NCI-H1048 (cell line): ENCODE data around the gene ALDOB.

Experiments used
- DNase-seq: peaks from one replicate; lab custom pipeline; 2025; lab: John Stamatoyannopoulos, UW

ALDOB gene

DNA sequence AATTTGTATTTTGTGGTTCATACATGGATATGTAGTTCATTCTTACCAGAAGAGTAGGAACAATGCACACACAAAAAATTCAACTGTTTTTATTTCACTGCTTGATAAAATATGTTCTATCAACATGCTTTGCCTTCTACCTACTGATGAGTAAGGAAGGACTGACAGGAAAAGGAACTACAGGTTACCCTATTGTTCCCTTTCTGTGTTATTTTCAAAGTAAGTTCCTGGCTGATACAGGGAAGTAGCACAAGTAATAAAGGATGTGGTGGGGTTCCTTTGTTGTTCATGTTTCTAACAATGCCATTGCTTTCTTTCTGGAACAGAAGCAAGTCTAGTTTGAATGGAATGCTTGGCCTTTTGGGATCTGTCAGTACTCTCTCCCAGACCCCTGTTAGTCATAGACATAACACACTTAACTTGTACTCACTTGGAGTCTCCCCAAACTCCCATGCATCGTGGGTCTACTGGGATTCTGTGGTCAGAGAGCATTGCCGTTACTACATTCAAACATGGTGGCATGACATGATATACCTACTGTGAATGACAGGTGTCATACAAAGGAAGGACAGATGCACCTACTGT lies 20.2 kb upstream of the ALDOB start:
- DNase-seq = no peak

DNA sequence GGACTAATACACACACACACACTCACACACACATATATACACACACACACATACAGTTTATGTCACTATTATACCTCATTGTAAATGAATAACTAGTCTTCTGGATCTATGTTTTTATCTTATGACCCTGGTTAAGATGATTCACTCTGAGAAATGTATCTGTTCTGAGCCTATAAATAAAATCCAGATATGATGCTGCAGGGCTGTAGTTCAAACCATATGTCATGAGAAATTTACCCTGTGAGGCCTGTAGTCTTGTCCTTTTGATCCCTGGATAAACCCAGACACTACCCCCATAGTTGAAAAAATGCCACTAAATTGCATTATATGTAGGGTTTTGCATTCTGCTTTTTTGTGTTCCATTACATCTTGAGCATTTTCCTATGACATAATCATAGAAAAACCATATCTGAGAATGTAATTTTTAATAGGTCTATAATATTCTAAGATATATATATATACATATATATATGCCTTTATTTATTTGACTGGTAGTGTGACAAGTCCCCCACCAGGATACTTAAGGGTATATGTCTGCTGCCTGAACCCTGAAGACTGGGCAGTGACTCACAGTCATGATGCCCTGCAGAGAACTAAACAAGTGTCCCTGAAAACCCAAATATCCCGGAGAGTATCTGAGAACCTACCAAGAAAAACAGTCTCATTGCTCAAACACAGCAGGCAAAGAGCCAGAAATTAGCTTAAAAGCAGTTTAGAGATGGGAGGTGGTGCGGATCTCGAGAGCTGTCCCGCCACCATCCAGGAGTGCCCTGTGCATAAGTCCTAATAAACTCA lies 18.4 kb upstream of the ALDOB start:
- no peak for DNase-seq

DNA sequence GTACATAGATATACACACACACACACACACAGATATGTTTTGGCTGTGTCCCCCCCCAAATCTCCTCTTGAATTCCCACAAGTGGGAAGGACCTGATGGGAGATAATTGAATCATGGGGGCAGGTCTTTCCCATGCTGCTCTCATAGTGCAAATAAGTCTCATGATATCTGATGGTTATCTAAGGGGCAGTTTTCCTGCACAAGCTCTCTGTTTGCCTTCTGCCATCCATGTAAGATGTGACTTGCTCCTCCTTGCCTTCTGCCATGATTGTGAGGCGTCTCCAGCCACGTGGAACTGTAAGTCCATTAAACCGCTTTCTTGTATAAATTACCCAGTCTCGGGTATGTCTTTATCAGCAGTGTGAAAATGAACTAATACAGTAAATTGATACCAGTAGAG lies 15.9 kb upstream of the ALDOB start:
- no peak for DNase-seq

DNA sequence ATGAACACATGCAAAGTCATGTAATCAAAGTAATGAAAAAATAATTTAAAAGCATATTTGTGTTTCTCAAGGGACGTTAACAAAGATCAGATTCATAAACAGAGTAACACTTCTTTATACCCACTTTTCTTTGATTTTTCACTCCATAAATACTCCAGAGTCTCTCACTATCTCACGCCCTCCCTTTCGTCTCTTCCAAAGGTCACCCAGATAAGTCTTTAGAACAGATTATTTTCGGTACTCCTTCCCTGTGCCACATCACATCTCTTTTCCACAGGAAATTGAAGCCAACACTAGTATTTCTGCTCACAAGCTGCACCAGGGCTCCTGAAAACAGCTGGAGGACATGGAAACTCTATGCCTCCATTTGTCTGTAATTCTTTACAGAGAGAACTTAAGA lies 15.4 kb upstream of the ALDOB start:
- no peak for DNase-seq

DNA sequence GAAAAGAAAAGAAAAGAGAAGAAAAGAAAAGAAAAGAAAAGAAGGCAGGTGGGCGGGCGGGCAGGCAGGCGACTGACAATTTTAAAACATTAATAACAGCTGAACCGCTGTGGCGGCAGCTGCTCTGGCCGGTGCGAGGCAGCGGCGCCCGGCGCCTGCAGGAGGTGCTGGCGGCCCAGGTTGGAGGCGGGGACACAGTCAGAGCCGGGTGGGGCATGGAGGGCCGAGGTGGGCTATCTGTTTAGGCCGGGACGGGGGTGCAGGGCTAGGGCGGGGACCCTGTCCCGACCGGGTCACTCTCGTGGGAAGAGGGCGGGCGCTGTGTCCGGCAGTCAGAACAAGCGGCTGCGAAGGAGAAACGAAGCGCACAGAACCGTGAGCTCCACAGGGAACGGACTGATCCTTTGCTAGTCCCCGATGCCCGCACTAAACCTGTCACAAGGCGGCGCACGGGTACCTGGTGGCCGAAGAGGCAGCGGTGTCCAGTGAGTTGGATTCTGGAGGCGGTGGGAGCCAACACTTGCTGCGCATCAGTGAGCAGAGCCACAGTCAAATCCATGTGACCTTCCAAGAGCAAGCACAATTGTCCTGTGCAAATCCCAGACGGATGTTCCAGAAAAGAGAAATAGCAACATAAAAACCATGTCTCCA lies 13.6 kb upstream of the ALDOB start:
- no peak for DNase-seq

DNA sequence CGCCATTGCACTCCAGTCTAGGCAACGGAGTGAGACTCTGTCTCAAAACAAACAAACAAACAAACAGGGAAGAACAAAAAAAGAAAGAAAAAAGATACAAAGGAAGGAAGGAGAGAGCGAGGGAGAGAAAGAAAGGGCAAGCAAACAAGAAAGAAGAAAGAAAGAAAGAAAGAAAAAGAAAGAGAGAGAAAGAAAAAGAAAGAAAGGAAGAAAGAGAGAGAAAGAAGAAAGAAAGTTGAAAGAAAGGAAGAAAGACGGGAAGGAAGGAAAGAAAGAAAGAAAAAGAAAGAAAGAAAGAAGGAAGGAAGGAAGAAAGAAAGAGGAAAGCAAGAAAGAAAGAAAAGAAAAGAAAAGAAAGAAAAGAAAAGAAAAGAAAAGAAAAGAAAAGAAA lies 13.1 kb upstream of the ALDOB start:
- no peak for DNase-seq

DNA sequence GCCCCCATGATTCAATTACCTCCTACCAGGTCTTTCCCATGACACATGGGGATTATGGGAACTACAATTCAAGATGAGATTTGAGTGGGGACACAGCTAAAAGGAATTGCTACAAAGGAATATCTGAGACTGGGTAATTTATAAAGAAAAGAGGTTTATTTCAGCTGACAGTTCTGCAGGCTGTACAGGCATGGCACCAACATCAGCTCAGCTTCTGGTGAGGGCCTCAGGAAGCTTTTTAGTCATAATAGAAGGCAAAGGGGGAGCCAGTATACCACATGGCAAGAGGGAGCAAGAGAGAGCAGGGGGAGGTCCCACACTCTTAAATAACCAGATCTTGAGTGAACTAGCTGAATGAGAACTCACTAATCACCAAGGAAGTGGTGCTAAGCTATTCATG lies 11.2 kb upstream of the ALDOB start:
- no peak for DNase-seq

DNA sequence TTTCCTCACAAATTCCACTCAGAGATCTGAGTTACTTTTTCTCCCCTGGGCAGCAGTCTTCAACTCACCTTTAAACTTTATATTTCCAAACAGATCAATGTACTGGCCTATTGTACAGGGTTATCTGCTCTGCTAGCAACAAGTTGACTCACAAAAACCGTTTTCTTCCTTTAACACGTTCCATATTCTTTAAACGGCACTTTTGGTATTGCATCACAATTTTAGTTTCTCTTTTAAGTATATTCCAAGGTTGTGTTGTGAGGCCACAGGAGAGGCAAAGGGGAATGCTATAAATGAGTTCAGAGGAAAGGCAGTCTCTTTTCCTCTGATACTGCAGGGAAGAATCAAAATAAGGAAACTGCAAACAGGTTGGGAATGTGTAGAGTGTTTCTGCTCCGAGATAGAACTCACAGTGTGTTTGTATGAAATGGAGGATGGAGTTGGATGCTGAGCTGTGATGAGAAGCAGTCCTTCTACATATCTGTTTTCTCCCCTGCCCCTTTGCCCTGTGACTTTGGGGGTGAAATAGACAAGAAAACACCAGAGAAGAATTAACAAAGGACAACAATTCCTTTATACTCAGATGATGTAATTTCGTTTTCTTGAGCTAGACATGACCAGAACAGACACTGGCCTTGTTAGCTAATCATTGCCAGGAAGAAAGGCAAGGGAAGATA lies 9.9 kb upstream of the ALDOB start:
- DNase-seq = no peak

DNA sequence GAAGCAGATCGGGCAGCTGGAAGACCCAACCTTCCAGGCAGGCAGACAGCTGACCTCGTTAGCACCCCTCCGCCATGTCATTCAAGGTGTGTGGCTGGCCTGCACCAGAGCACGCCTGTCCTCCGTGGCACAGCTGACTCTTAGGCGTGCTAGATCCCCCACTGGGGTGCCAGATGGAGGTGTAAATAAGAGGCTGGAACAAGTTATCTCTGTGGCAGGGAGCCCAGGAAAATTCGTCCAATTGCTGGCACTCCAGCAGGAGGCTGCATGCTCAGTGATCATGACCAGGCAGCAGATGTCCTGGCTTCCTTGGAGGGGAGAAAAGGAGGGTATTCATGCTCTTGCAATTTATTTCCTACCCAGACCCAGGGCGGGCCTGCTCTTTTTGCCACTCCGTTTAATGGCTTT lies 7.8 kb upstream of the ALDOB start:
- no peak for DNase-seq

DNA sequence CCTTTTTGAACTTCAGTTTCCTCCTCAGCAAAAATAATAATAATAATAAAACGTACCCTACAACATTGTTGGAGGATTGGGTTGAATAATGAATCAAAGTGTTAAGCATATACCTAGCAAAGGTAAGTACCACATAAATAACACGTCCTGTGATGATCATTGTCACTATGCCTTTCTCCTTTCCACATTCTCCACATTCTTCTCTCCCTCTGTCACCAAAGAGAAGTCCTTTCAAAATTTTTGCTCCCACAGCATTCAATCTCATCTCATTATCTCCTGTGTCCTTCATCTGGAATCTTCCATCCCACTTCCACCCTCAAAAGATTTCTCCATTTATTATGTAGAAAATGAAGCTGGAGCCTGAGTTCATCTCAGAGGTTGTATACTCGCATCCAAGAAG lies 7.2 kb upstream of the ALDOB start:
- no peak for DNase-seq

DNA sequence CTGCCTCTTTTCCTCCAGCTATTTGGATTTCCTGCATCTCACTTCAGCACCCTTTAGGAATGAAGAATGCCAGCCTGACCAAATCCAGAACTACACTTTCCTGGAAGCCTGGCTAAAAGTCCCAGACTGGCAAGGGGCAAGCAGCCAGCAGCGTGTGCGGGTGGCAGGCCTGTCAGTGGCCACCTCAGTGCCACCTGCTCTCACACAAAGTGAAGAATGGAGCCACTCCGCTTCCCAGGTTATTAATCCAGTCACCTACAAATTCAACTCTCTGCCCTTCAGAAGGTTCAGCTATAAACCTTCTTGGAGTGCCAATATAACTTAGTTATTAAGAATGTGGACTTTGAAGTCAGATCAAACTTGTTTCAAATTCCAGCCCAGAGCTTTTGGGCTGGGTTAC lies 6.7 kb upstream of the ALDOB start:
- no peak for DNase-seq

DNA sequence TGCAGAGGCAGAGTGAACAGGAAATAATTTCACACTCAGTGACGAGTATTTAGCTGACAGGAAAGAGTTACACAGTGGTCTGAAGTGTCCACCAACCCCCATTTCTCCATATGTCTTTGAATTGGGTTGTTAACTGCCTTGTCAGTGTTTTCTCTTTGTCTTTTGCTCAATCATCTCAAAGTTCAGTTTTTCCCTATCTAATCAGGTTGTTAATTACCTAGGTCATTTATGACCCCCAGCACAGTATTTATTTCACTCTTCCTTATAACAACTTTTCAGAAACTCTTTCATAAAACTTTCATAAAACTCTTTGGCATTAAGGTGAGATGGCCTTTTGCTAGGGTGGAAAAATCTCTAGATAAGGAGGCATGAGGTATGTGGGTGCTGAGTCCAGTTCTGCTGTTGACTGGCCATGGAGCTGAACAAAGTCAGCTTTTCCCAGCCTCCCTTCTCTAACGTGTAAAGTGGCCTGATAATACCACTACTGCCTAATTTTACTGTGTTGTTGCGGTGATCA lies 5.2 kb upstream of the ALDOB start:
- no peak for DNase-seq

DNA sequence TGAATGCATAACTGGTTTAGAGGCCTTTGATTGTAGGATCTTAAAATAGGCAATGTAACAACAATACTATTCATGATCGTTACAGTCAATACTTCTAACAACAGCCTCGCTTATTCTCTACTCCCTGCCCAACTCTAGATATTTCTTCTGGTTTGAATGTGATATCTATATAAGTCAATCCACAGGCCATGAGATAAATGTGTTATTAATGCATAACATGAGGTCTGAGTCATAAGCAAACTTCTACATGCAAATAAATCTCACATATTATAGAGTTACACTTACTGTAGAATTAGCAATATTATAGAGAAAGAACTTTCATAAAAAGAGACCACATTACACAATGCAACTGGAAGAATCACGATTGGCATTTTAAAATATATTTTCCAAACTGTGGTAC lies 2.9 kb upstream of the ALDOB start:
- no peak for DNase-seq

DNA sequence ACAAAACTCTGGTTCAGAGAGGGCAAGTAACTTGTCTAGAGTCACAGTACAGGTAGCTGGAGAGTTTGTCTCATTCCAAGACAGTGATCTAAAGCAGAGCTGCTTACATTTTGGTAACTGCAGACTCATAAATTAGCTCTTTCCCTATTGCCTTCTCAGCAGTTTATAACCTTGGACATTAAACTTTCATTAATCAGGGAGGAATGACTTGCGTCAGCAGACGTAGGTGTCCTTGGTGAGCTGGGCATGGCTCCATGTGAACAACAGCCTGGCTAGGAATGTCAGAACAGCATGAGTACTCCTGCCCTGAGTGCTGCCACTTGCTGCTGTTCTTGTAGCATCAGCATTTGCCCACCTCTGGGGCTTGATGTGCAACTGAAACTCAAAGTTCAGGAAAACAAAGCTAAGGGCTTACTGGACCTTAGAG lies 2.2 kb upstream of the ALDOB start:
- DNase-seq = no peak

DNA sequence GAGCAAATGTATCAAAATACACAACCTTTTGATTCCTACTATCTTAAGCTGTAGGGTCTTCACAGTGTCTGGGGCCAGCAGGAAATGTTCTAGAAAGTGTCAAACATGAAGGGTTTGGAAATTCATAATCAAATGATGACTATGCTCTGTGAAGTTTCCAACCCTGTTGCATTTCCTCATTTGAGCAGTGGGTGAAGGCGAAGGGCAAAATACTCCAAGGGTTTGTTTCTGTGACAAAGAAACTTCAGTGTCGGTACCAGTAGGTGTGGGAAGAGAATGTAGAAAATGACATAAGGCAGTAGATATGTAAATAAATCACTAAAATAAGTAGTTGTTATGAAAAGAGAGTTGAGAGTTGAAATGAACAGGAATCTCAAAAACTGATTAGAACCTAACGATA lies 576 bp downstream of the ALDOB start:
- DNase-seq = no peak

DNA sequence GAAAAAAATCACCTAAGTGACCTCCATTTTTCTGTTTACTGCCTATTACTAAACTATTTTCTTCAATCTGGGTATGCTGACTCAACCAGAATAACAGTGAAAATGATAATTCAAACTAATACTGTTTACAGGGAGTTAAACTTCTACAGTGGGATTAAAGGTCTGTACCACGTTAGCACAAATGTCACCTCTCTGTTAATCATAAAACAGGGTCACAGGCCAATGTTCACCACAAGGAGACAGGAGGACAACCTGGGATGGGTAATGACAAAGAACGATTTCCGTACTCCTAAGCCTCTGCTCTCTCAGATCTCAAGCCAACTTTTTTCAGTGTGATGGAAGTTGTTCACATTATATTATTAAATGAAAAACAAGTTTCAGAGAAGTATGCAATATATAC lies 2.3 kb downstream of the ALDOB start:
- no peak for DNase-seq

DNA sequence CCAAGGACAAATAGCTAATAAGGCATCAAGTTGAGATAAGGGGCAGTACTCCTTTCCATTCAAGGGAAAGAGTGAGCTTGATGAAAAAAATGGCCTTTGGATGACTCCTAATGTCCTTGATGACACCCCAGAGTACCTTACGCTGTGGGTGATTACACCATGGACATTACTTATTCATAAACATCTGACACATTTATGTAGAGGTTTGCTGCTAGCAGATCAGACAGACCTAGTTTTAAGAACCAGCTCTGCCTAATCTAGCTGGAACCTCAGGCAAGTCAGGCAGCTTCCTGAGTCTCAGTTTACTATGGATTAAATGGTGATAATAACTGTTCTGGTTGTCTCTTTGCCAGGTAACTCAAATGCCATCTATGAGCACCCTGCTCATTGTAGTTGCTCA lies 2.8 kb downstream of the ALDOB start:
- no peak for DNase-seq

DNA sequence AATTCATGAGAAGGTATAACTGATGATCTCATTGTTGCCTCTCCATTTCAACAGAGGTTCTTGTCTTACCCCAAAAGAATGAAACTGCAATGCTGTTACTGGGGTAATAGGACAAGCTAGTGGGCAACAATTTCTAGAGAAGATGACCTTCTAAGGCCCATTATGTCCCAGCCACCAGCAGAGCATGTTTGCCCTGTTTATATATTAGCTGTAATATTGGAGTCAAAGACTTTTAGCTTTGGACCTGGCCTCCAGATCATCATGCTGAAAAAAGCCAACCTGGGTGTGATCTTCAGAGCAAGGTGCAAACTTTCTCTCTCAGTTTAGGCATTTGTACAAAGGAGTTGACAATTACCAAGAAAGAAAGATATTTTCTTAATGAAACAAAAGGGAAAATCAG lies 3.4 kb downstream of the ALDOB start:
- DNase-seq = no peak

DNA sequence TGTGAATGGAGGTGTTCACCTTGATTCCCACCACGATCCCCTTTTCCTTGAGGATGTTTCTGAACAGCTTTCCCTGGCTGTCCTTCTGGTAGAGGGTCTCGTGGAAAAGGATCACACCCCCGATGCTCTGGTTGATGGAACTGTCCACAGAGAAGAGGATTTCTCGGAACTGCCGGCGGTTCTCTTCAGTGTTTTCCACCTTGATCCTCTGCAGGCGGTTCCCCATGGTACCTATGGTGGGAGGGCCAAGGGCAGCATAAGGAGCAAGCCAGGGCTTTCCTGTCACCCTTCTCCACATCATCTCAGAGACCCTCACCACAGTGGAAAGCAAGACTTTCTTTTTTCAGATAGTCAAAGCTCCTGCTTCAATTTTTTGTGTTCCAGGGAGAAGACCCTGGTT lies 5.8 kb downstream of the ALDOB start:
- DNase-seq = no peak

DNA sequence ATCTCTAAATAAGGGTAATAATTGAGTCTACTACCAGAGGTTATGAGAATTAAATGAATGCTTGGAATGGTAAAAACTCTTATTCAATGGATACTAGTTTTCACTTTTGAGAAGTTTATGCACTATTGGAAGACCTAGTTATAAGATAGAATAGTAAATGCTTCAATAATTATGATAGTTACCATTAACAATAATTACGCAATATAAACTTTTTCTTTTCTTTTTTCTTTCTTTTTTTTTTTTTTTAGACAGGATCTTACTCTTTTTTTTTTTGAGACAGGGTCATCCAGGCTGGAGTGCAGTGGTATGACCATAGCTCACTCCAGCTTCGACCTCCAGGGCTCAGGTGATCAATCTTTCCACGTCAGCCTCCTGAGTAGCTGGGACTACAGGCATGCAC lies 6.7 kb downstream of the ALDOB start:
- no peak for DNase-seq

DNA sequence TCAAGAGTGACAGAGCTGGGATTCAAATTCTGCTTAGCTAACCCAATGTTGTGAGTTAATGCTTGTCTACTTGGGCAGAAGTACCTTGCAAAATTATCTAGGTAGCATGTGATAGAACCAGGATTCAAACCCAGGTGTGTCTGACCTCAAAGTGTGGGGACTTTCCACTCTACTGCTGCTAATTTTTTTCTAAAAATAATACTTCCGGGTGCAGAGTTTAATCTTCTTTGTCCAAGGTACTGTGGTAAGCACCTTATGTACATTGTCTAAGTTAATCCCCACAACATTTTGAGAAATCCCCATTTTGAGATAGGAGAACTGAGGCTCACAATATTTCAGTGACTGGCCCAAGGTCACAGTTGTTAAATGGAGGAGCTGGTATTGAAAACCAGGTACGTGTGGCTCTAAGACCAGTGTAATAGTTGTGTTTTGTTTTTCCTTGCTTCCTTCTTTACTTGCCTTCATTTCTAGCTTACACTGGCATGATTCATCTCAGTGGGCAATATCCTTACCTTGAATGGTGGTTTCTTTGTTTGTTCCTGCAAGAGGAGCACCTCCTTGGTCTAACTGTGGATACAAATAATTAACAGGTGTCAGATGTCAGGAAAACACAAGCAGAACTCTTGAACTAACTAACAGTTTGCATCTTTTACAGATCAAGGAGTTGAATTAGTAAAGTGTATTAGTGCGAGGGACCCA lies 7.5 kb downstream of the ALDOB start:
- no peak for DNase-seq

DNA sequence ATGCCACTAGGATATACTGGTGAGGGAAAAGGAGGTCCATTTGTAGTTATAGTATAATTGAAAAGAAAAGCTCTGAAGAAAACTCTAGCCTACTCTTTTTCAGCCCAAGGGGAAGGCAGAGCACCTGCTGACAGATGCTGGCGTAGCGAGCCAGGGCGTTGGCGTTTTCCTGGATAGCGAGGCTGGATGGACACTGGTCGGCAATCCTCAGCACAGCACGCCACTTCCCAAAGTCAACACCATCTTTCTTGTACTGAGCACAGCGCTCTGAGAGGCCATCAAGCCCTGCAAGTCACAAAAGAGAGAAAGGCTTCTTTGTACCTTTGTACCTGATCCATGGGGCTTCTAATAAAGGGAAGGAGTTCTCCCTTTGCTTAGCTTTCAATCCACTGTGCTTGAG lies 8.2 kb downstream of the ALDOB start:
- no peak for DNase-seq
